ACHN (cell line): ENCODE results near the gene UBTD2.
A peak's percentile ranks its signal among the peaks of the same experiment; 100 is the strongest.
"Not testable (repeated sequence)": the region's sequence is repeated elsewhere in the genome, so short reads cannot be mapped to it uniquely, and the experiment has no call there.

Experiments
- DNase-seq: peaks from one replicate; pipeline ENCODE4 v3.0.0-alpha.2; 2015
- in situ Hi-C: cut with HindIII; loops from 2 replicates; pipeline ENCODE4 v1.10.0; 2017; ENCODE audit warnings: low sequenced_read_pairs, low pct_ligation_motif_present, low pct_unique_long_range_greater_than_20kb

The UBTD2 gene

DNA sequence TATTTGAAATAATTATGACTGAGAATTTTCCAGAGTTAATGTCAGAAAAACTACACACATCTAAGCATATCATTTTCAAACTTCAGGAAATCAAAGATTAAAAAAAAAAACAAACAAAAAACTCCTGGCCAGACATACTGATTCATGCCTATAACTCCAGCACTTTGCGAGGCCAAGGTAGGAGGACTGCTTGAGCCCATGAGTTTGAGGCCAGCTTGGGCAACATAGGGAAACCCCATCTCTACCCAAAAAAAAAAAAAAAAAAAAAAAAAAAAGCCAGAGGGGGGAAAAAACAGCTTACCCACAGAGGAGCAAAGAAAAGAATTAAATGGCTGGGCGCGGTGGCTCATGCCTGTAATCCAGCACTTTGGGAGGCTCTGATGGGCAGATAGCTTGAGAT, 67.2 kb downstream of the UBTD2 start:
- in situ Hi-C loops: no loop called here

DNA sequence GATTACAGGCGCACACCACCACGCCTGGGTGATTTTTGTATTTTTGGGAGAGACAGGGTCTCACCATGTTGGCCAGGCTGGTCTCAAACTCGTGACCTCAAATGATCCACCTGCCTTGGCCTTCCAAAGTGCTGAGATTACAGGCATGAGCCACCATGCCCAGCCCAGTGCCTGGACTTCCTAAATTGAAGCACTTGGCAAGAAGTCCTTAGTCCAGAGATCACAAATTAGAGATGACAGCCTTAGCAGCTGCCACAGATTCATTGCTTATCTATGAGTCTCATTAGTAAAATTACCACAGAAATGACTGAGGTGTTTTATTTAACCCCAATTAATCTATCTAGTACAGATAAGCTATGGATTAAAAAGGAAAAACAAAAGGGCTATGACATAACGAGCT, 70.4 kb downstream of the UBTD2 start:
- DNase-seq: no peak
- in situ Hi-C loops: no loop called here

More for the DNA sequence above, 67.2 kb downstream of the UBTD2 start:
- no peak for DNase-seq

DNA sequence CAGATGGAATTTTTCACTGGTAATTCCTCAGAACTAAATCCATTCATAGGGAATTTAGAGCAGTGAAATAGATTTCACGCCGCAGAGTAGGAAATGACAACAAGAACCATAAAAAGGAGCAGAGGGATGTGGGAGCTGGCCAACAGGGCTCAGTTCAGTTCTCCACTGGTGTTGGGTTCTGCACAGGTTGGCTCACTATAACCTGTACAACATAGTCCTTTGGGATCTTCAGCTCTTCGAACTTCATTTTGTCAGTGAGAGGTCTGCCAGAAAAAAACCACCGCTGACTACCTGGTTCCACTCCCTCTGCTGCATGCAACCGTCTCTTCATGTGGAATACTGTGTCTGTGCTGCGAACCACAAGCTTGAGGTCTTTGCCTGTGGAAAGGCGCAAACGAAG, 71.9 kb downstream of the UBTD2 start:
- in situ Hi-C loops: no loop called here

DNA sequence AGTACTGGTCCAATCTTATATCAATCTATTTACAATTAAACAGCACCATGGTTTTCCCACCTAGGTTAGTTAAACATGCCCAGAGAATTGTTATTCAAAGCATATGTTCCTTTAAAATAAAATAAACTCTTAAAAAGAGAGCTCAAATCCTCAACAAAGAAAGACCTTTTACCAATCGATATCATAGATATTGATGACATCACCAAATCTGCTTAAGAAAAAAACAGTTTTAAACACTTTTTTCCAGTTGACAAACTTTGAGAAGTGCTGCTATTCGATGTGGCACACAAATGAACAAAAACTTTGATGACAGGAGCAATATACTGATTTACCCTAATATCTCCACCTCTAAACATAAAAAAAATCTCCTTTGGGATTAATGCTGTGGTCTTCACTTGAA, 73.8 kb downstream of the UBTD2 start:
- in situ Hi-C loops: no loop called here
- no peak for DNase-seq

More for the DNA sequence above, 71.9 kb downstream of the UBTD2 start:
- no peak for DNase-seq

DNA sequence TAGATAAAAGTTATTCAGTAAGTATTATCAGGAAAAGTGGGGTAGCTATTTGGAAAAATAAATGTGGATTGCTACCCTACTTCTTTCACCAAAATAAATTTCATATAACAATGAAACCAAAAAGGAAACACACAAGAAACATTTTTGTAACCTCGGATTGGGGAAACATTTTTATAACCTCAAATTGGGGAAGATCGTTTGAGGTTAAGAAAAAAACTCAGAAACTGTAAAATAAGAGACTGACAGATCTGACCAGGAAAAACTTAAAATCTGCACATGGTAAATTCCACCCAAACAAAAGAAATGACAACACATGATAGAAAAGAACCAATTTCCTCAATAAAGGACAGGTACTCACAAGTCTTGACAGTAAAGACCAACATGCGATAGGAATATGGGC, 76.1 kb downstream of the UBTD2 start:
- no peak for DNase-seq
- in situ Hi-C loops: no loop called here

DNA sequence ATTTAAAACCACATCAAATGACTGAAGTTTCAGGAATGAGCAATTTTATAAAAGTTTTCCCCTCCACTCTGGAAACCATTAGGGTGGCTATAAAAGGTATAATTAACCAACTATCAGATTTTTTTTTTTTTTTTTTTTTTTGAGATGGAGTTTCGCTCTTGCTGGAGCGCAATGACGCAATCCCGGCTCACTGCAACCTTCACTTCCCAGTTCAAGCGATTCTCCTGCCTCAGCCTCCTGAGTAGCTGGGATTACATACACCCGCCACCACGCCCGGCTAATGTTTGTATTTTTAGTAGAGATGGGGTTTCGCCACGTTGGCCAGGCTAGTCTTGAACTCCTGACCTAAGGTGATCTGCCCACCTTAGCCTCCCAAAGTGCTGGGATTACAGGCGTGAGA, 77.6 kb downstream of the UBTD2 start:
- DNase-seq, in situ Hi-C loops: not testable (repeated sequence)

DNA sequence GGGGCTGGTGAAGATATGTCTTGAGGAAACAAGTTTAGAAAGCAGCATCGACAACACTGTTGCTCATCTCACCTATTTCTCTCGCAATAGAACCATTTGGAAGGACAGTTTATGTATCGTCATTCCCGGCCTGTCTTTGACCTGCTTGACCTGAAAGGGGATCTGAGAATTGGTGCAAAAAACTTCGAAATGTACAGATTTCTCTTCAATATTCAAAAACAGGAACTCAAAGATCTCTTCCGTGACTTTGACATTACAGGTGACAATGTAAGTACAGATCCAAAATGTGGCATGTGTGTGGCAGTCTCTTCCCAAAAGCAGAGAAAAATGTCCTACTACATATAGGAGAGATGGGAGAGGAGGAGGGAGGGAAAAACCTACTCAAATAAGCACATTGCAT, 83.1 kb downstream of the UBTD2 start:
- DNase-seq: no peak
- in situ Hi-C loops: no loop called here

DNA sequence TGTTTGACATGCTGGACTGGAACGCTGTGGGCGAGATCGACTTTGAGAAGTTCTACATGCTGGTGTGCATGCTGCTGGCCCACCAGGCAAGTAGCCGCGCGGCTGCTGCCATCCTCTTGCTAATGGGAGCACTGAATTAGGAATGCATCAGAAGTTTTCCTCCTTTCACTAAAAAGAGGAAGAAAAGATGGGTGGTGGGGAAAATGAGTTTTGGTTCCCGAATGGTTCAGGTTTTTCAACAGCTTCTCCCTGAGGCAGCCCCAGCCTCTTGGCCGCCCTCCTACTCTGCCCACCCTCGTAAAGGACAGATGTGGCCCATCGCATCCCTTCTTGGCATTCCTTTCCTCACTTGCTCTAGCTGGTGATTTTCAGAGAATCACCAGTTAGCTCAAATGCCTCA, 84.1 kb downstream of the UBTD2 start:
- no peak for DNase-seq
- in situ Hi-C loops: no loop called here

DNA sequence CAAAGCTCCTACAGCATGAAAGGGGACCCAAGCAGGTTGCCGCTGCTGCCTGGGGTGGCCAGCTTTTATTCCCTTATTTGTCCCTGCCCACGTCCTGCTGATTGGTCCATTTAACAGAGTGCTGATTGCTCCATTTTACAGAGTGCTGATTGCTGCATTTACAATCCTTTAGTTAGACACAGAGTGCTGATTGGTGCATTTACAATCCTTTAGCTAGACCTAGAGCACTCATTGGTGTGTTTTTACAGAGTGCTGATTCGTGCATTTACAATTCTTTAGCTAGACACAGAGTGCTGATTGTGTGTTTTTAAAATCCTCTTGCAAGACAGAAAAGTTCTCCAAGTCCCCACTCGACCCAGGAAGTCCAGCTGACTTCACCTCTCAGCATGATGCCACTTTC, 85.8 kb downstream of the UBTD2 start:
- in situ Hi-C loops, DNase-seq: not testable (repeated sequence)

DNA sequence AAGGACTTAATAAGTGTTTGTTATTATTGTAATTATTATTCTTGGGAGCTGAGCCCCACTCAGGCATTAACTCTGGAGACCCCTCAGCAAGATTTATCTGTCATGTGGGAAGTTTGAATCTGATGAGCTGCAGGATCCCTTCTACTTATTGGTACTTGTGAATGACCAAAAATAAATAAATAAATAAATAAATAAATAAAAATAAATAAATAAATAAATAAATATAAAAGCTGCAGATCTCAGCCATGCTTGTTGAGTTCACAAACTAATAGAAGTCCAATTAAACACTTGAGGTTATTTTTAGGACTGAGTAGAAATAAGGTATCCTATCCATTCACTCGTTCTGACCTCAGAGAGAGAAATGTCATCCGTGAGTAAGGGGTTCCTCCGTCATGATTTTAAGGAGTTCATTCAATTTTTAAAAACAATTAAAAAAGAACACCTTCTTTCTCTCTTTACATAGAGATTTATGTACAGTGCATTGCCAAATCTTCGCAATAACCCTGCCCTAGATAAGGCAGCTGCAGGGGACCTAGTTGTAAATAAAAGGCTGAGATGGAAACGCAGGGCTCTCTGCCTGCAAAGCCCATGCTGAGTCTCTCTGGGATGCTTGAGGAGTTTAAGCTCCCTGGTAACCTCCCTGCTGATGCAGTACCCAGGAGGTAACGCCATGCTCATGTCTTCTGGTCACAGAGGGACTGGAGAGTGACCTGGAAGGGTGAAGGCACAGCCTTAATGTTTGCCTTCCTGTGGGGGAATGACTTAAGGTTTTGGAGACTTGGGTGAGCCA, 88.4 kb downstream of the UBTD2 start:
- no peak for DNase-seq
- in situ Hi-C loops: no loop called here

DNA sequence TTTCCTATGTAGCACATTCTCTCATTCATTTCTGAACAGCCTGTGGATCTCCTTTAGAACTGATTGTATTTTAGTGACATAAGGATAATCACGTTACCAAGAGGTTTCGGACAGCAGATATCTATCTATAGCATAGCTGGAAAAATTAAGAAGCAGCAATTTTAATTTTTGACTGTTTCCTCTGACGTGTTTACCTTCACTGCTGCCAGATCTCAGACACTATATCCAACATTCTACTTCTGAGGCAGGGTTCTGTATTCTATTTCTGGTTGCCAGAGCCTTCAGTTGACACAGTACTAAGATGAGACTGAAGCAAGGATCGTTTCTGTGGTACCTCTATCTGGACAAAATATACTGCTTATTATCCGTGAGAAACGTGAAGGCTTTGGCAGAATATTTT, 89.7 kb downstream of the UBTD2 start, which contains the start of gene EFCAB9:
EFCAB9 (plus strand) TSS at position 301 of the 400 bp plus-strand sequence; CDS start at position 302, 1 bp downstream.
- in situ Hi-C loops: no loop called here
- DNase-seq: no peak

DNA sequence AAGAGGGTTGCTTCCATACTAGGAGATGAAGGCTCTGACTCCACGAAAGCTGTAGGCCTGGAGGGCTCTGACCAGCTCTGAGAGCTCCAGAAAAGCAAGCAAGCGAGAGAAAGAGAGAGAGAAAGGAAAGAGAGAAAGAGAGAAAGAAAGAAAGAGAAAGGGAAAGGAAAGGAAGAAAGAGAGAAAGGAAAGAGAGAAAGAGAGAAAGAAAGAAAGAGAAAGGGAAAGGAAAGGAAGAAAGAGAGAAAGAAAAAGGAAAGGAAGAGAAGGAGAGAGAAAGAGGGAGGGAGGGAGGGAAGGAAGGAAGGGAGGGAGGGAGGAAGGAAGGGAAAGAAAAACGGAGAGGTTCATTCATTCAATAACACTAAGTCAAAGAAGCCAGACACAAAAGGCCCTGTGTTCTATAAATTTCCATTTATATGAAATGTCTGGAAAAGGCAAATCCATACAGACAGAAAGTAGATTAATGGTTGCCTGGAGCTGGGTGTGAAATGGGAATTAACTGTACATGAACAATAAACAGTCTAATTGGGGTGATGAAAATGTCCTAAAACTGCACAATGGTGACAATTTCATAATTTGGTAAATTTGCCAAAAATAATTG, 93.8 kb downstream of the UBTD2 start:
- no peak for DNase-seq
- in situ Hi-C loops: no loop called here

DNA sequence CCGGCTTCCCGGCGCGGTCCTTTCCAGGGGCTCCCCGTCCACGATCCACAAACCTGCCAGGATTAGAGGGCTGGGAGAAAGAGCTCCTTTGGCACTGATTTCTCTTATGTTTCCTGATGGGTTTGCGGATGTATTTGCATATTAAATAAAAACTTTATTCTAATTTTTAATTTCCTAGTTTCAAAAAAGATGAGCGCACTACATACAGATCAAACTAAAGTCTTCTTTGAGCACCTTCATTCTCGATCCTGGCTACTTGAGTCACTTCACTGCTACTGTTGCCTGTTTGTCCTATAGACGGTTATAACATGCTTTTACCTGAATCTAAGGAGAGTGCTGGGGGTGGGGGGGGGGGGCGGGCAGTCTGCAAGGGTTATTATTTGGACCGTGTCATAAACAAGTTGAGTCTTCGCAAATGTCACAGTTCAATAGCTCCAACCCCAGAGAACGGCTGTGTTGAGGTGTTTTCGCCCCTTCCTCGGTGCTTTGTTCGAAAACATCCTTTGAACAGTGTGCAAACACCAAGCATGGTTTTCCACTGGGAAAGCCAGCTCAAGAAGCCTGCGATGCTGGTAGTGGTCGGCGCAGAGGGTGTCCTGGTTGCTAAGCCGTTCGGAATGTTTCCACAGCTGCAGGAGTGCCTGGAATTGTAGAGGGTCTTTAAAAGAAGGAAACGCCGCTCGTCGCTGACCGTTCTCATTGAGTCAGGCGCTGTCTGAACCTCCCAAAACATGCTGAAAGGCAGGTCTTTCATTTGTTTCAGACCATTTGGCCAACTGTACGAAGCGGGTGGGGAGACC, 94.5 kb downstream of the UBTD2 start:
- in situ Hi-C loops: no loop called here
- DNase-seq: no peak

DNA sequence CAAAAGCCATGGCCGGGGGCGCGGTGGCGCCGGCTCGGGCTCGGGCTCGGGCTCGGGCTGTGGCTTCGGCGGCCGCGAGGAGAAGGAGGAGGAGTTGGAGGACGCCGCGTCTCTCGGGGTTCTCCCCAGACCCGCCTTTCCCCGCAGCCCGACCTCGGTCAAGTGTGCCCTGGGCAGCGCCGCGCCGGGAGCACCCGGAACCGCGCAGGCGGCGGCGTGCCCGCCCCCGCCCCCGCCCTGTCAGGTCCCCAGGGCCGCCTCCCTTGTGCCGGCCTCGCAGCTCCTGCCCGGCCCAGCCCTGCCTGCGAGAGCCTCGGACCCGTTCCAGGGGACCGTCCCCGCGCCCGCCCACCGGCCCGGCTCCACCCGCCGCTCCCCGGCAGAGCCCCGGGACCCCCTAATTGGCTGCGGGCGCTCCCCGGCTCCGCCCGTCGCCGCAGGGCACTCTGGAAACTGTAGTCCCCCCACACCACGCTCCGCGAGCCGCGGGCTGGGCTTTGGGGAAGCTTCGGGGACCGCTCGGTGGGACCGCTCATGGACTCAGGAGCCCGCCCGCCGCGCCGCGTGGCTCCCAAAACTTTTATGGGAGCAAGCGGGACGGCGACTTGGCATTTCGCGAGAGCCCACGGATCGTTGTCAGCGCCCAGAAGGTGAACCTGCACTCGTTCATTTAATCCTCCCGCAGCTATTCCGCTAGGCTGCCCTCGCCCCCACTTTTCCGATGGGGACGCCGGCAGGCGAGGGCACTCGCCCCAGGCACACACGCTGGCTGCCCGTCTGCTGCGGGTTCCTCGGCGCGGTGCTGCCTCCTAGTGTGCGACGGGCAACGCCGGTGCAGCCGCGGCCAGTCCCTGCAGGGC, 95.3 kb downstream of the UBTD2 start, which contains the start of gene STK10:
STK10 (minus strand) TSS at position 192 of the 860 bp plus-strand sequence; CDS start at position 10, 182 bp downstream.
- in situ Hi-C loops: no loop called here

DNA sequence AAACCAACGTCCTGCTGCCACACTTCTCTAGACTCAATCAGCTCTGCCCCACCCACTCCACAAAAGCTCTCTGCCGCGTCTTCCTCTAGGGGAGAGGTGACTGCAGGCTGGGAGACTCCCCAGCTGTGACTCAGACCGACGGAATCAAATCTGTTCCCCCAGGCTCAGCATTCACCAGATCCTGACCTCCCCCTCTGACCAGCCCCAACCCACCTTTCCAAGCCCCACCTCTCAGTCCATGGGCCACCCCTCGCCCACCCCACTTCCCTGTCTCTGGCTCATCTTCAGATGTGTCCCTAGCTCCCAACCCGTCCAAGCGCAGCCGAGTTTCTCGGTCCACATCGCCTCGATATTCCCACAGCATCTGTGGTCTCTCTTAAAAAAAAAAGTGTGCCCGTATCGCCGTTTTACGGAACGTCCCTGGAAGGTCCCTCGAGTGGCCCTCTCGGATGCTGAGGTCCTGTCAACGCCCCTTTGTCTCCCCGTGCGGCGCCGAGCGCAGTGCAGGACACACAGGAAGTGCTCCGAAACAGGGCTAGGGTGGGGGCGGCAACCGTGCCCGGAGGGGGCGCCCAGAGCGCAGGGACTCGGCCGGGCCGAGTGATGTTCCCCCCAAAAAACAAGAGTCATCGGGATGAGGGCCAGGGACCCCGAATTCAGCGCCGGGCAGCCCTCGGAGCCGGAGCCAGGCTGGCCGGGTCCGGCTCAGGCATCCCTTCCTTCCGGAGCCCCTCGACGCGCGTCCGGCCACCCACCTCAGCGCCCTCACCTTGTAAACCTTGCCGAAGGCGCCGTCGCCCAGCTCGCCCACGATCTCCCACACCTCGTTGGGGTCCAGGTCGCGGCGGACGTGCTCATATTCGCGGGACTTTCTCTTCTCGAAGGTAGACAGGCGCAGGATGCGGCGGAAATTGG, 96.2 kb downstream of the UBTD2 start:
- in situ Hi-C loops: no loop called here
- peak; percentile 74 for DNase-seq

More for the DNA sequence above, 95.3 kb downstream of the UBTD2 start, which contains the start of gene STK10:
- peak; percentile 88 for DNase-seq

DNA sequence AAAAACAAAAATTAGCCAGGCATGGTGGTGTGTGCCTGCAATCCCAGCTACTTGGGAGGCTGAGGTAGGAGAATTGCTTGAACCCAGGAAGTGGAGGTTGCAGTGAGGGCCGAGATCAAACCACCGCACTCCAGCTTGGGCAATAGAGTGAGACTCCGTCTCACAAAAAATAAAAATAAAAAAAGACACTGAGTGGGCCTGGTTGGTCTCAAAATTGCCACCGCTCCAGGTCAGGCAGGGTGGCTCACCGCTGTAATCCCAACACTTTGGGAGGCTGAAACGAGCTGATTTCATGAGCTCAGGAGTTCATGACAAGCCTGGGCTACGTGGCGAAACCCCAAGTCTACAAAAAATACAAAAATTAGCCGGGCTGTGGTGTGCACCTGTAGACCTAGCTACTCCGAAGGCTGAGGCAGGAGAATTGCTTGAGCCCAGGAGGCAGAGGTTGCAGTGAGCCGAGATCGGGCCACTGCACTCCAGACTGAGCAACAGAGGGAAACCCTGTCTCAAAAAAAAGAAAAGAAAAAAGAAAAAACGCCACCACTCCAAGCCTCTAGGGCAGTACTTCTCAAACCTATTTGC, 97.4 kb downstream of the UBTD2 start:
- in situ Hi-C loops: no loop called here
- no peak for DNase-seq

DNA sequence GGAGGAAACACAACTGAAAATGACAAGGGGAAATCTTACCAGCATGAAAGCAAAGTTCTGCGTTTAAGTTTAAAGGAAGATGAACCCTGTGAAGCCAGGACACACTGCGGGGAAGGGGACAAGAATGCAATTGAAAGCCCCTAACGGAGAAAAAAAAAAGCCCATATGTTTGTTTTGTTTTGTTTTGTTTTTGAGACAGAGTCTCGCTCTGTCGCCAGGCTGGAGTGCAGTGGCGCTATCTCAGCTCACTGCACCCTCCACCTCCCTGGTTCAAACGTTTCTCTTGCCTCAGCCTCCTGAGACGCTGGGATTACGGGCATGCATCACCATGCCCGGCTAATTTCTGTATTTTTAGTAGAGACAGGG, 98.5 kb downstream of the UBTD2 start:
- in situ Hi-C loops: no loop called here
- DNase-seq: no peak
